Measurements from ENCODE around the gene FOSL2. TPM values are rescaled to one million over a fixed set of nuclear protein-coding genes. Genes with fewer than 3 reads are reported as not detected.

Gene FOSL2
- total RNA-seq, 1 donor from 2014 or later = 74.9 TPM

GRCh38 chr2:28413899-28414295 is 21.2 kb downstream of the FOSL2 start:
- no peak overlapping the region for H3K4me3 ChIP-seq
- no peaks in the 10 kb centered on the region for H3K9me3 ChIP-seq
- DNase-seq = no peak
- H3K27me3 ChIP-seq (ENCODE audit: low read depth) = no peaks in the 10 kb centered on the region
- ATAC-seq = no peak
- intact Hi-C loops (cut with DNase I) = no loop called here
- no peak for TF ChIP-seq CTCF (IDR thresholded peaks at IDR 0.05)
- peaks cover 85% of the 10 kb centered on the region for H3K36me3 ChIP-seq
- peak overlapping the region; percentile 15 for H3K27ac ChIP-seq
- peaks cover 53% of the 10 kb centered on the region for H3K4me1 ChIP-seq

GRCh38 chr2:28414583-28414982 is 21.9 kb downstream of the FOSL2 start:
- Histone ChIP-seq H3K4me3 (no peak overlapping the region), H3K27ac (no peak overlapping the region), H3K27me3 (ENCODE audit: low read depth) (no peaks in the 10 kb centered on the region), H3K4me1 (peaks cover 46% of the 10 kb centered on the region), H3K36me3 (peaks cover 78% of the 10 kb centered on the region), H3K9me3 (no peaks in the 10 kb centered on the region)
- intact Hi-C loops (cut with DNase I) = no loop called here
- TF ChIP-seq CTCF (IDR thresholded peaks at IDR 0.05) = no peak
- DNase-seq (no peak), ATAC-seq (no peak)

GRCh38 chr2:28415010-28415409 is 22.4 kb downstream of the FOSL2 start:
- intact Hi-C loops (cut with DNase I) = no loop called here
- no peak for TF ChIP-seq CTCF (IDR thresholded peaks at IDR 0.05)
- Histone ChIP-seq H3K27ac (no peak overlapping the region), H3K36me3 (peaks cover 77% of the 10 kb centered on the region), H3K27me3 (ENCODE audit: low read depth) (no peaks in the 10 kb centered on the region), H3K9me3 (no peaks in the 10 kb centered on the region), H3K4me3 (no peak overlapping the region), H3K4me1 (peaks cover 41% of the 10 kb centered on the region)
- no peak for DNase-seq
- ATAC-seq = no peak

- no peak for DNase-seq
- Histone ChIP-seq H3K4me3 (no peak overlapping the region), H3K36me3 (peaks cover 76% of the 10 kb centered on the region), H3K27me3 (ENCODE audit: low read depth) (no peaks in the 10 kb centered on the region), H3K9me3 (no peaks in the 10 kb centered on the region), H3K4me1 (peaks cover 41% of the 10 kb centered on the region), H3K27ac (no peak overlapping the region)
- TF ChIP-seq CTCF (IDR thresholded peaks at IDR 0.05) = no peak
- ATAC-seq = no peak
- intact Hi-C loops (cut with DNase I) = no loop called here
These were observed 23.1 kb downstream of the FOSL2 start for GRCh38 chr2:28415715-28416114.

GRCh38 chr2:28419003-28419402 is 26.3 kb downstream of the FOSL2 start:
- TF ChIP-seq CTCF (IDR thresholded peaks at IDR 0.05) = no peak
- Histone ChIP-seq H3K9me3 (no peaks in the 10 kb centered on the region), H3K36me3 (peaks cover 45% of the 10 kb centered on the region), H3K4me1 (peaks cover 34% of the 10 kb centered on the region), H3K27ac (no peak overlapping the region), H3K4me3 (no peak overlapping the region), H3K27me3 (ENCODE audit: low read depth) (no peaks in the 10 kb centered on the region)
- intact Hi-C loops (cut with DNase I) = no loop called here
- DNase-seq (no peak), ATAC-seq (no peak)

All from lower lobe of right lung (tissue), 2 donors.